Fibroblast of lung (primary cell): ENCODE measurements around the gene EMX2.

ENCODE experiments used
- EZH2 ChIP-seq: IDR thresholded peaks from 2 replicates; pipeline ENCODE4 v1.5.1; 2012; ENCODE audit warnings: low read length, control low read depth, mild to moderate bottlenecking; ENCODE audit errors: missing control alignments
- TF ChIP-seq, protein P1 (sequence below), 2 donors: IDR thresholded peaks in 1 of 2; conservative IDR thresholded peaks in 1 of 2; 1 replicate in 1 of 2; 2 replicates in 1 of 2; pipeline ENCODE4 v1.5.1; 2011 to 2012; ENCODE audit warnings: low read length in 2 of 2, control low read depth in 1 of 2, inconsistent platforms in 1 of 2, low read depth in 1 of 2, mild to moderate bottlenecking in 1 of 2

DNA sequence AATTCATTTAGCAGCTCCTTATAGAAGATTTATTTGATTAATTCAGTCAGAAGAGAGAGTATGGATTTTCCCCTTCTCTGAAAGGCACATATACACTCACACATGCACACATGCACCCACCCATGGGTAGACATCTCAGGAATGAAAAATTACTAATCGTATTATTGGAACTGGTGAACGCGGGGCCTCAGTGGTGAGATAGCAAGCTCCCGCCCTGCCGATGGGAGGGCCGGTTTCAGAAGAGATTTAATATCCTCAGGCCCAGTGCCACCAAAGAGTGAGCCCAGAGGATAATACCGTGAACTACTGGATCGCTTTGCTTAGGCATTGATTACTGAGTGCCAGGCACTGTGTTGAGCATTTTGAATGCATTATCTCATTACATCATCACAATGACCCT lies 38.0 kb upstream of the EMX2 start:
- TF ChIP-seq, protein P1, sequence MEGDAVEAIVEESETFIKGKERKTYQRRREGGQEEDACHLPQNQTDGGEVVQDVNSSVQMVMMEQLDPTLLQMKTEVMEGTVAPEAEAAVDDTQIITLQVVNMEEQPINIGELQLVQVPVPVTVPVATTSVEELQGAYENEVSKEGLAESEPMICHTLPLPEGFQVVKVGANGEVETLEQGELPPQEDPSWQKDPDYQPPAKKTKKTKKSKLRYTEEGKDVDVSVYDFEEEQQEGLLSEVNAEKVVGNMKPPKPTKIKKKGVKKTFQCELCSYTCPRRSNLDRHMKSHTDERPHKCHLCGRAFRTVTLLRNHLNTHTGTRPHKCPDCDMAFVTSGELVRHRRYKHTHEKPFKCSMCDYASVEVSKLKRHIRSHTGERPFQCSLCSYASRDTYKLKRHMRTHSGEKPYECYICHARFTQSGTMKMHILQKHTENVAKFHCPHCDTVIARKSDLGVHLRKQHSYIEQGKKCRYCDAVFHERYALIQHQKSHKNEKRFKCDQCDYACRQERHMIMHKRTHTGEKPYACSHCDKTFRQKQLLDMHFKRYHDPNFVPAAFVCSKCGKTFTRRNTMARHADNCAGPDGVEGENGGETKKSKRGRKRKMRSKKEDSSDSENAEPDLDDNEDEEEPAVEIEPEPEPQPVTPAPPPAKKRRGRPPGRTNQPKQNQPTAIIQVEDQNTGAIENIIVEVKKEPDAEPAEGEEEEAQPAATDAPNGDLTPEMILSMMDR (conservative IDR thresholded peaks at IDR 0.05 in 1 of 2, IDR thresholded peaks at IDR 0.05 in 1 of 2; ENCODE audit: low read depth in 1 of 2, low read length in 2 of 2): no peak
- no peak for TF ChIP-seq EZH2
